Measurements from ENCODE around the gene FSIP1.

FSIP1 gene

DNA sequence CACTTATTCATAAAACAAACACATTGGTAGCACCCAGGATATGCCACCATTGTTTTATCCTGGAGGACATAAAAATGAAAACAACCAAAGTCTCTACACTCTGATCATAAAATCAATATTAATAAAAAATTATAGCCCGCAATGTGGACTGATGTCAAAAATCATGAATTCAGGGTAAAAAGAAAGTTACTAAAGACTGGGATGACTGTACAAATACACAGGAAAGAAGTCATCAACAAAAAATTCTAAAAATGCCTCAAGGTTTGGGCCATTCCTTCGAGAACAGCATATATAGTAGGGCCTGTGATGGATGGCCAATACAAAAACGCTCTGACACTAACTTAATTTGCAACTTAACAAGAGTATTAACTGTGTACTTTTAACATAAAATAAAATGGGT is 125.0 kb downstream of the FSIP1 start:
- Histone ChIP-seq H3K36me3 (ENCODE audit: control insufficient read depth in 1 of 2, insufficient read depth in 2 of 2, low read length in 2 of 2) (no peaks in the 10 kb centered on the region), H3K9me3 (ENCODE audit: control insufficient read depth in 1 of 2, low read length in 2 of 2) (no peaks in the 10 kb centered on the region), H3K4me1 (ENCODE audit: control insufficient read depth in 1 of 2, insufficient read depth in 2 of 2, low read length in 2 of 2) (no peaks in the 10 kb centered on the region), H3K27ac (ENCODE audit: low read length) (no peak overlapping the region), H3K27me3 (ENCODE audit: low read depth, low read length) (no peaks in the 10 kb centered on the region), H3K4me3 (ENCODE audit: low read depth in 1 of 2, low read length in 2 of 2) (no peak overlapping the region)

DNA sequence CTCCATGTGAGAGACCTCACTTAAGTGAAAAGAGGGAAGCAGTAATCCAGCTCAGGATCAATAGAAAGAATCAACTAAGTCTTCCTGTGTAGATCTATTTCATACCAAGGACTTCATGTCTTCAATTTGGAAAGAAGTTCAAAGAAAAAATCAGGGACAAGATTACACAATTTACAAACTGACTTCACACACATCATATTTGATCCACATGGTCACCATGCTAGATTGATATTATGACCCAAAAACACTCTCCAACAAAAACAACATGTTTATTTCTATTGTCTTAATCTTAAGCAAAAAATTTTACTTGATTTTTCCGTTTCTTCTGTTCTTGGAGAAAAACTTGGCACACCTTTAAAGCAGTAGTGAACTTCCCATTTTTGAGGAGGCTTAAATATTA is 125.5 kb downstream of the FSIP1 start:
- H3K4me1 ChIP-seq (ENCODE audit: control insufficient read depth in 1 of 2, insufficient read depth in 2 of 2, low read length in 2 of 2) = no peaks in the 10 kb centered on the region
- H3K36me3 ChIP-seq (ENCODE audit: control insufficient read depth in 1 of 2, insufficient read depth in 2 of 2, low read length in 2 of 2) = no peaks in the 10 kb centered on the region
- H3K4me3 ChIP-seq (ENCODE audit: low read depth in 1 of 2, low read length in 2 of 2) = no peak overlapping the region
- no peaks in the 10 kb centered on the region for H3K9me3 ChIP-seq (ENCODE audit: control insufficient read depth in 1 of 2, low read length in 2 of 2)
- H3K27ac ChIP-seq (ENCODE audit: low read length) = no peak overlapping the region
- no peaks in the 10 kb centered on the region for H3K27me3 ChIP-seq (ENCODE audit: low read depth, low read length)

DNA sequence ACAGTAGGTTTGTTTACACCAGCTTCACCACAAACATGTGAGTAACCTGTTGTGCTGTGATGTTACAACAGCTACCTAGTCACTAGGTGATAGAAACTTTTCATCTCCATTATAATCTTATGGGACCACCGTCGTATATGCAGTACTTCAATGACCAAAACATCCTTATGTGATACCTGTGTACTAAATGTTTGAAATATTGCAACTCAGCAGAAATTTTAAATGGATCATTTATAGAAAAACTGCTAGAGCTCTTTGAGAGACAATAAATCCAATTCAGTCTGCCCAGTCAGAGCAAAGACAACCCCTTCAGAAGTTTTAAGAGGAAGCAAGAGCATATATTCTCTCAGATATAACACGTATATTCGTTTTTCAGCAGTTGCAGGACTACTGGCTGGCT is 128.3 kb downstream of the FSIP1 start:
- H3K36me3 ChIP-seq (ENCODE audit: control insufficient read depth in 1 of 2, insufficient read depth in 2 of 2, low read length in 2 of 2) = no peaks in the 10 kb centered on the region
- no peak overlapping the region for H3K4me3 ChIP-seq (ENCODE audit: low read depth in 1 of 2, low read length in 2 of 2)
- H3K27ac ChIP-seq (ENCODE audit: low read length) = no peak overlapping the region
- H3K27me3 ChIP-seq (ENCODE audit: low read depth, low read length) = no peaks in the 10 kb centered on the region
- H3K4me1 ChIP-seq (ENCODE audit: control insufficient read depth in 1 of 2, insufficient read depth in 2 of 2, low read length in 2 of 2) = no peaks in the 10 kb centered on the region
- no peaks in the 10 kb centered on the region for H3K9me3 ChIP-seq (ENCODE audit: control insufficient read depth in 1 of 2, low read length in 2 of 2)

DNA sequence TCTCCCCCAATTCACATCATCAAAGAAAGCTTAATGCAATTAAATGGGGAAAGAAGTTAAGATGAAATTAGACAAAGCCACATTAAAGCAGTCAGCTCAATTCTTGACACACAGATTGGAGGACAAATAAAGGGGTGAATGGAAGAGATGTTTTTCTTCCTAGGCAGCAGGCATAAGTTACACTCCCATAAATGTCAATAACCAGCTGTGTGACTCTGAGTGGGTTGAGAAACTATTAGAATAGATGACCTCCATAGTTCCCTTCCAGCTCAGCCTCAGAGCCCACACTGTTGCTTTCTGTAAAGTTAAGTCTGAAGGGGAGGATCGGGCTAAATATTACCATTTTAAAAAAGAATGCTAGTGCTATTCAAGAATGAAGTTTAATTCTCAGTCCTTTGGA is 130.8 kb downstream of the FSIP1 start:
- H3K9me3 ChIP-seq (ENCODE audit: control insufficient read depth in 1 of 2, low read length in 2 of 2) = no peaks in the 10 kb centered on the region
- H3K27me3 ChIP-seq (ENCODE audit: low read depth, low read length) = no peaks in the 10 kb centered on the region
- no peaks in the 10 kb centered on the region for H3K4me1 ChIP-seq (ENCODE audit: control insufficient read depth in 1 of 2, insufficient read depth in 2 of 2, low read length in 2 of 2)
- no peaks in the 10 kb centered on the region for H3K36me3 ChIP-seq (ENCODE audit: control insufficient read depth in 1 of 2, insufficient read depth in 2 of 2, low read length in 2 of 2)
- H3K27ac ChIP-seq (ENCODE audit: low read length) = no peak overlapping the region
- no peak overlapping the region for H3K4me3 ChIP-seq (ENCODE audit: low read depth in 1 of 2, low read length in 2 of 2)

DNA sequence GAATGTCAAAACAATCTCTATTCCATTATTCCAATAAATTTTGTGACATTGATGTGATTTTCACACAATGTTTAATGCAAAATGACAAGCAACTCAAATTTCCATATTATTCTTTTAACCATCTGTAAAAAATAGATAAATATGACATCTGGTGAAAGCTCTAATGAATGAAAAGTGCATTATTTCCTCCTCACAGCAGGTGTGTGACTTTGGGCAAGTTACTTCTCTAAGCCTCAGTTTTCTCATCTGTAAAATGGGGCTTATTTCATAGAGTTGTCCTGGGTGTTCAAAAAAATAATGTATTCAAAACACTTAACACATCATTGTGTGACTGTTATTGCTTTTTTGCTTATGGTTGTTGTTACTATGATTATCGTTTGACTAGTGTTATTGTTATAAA is 131.3 kb downstream of the FSIP1 start:
- Histone ChIP-seq H3K27ac (ENCODE audit: low read length) (no peak overlapping the region), H3K36me3 (ENCODE audit: control insufficient read depth in 1 of 2, insufficient read depth in 2 of 2, low read length in 2 of 2) (no peaks in the 10 kb centered on the region), H3K27me3 (ENCODE audit: low read depth, low read length) (no peaks in the 10 kb centered on the region), H3K4me1 (ENCODE audit: control insufficient read depth in 1 of 2, insufficient read depth in 2 of 2, low read length in 2 of 2) (no peaks in the 10 kb centered on the region), H3K9me3 (ENCODE audit: control insufficient read depth in 1 of 2, low read length in 2 of 2) (no peaks in the 10 kb centered on the region), H3K4me3 (ENCODE audit: low read depth in 1 of 2, low read length in 2 of 2) (no peak overlapping the region)

DNA sequence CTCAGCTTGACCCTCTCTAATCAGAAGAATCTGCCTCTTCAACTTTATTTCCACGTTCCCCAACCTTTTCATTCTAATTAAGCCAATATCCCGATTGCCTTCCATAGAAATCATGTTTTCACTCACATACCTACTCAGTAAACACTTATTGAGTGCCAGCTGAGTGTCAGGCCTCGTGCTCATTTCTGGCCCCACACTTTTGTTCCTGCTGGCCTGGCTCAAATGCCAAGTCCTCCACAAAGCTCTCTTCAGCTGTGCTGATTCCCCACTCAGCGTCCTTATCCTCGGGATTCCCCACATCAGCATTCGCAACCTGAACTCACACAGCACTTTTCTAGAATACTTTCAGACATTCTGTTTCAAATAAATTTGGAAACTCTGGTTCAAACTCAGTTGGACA is 132.9 kb downstream of the FSIP1 start:
- Histone ChIP-seq H3K4me3 (ENCODE audit: low read depth in 1 of 2, low read length in 2 of 2) (no peak overlapping the region), H3K4me1 (ENCODE audit: control insufficient read depth in 1 of 2, insufficient read depth in 2 of 2, low read length in 2 of 2) (no peaks in the 10 kb centered on the region), H3K27me3 (ENCODE audit: low read depth, low read length) (no peaks in the 10 kb centered on the region), H3K27ac (ENCODE audit: low read length) (no peak overlapping the region), H3K9me3 (ENCODE audit: control insufficient read depth in 1 of 2, low read length in 2 of 2) (no peaks in the 10 kb centered on the region), H3K36me3 (ENCODE audit: control insufficient read depth in 1 of 2, insufficient read depth in 2 of 2, low read length in 2 of 2) (no peaks in the 10 kb centered on the region)

DNA sequence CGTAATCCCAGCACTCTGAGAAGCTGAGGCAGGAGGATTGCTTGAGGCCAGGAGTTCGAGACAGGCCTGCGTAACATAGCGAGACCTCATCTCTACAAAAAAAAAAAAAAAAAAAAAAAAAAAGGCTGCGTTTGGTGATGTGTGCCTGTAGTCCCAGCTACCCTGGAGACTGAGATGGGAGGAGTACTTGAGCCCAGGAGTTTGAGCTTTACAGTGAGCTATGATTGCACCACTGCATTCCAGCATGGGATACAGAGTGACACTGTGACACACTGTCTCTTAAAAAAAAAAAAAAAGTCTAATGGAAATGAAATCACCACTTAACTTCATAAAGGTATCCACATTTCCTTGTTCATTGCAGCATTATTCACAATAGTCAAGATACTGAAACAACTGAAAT is 136.2 kb downstream of the FSIP1 start:
- no peak overlapping the region for H3K27ac ChIP-seq (ENCODE audit: low read length)
- no peak overlapping the region for H3K4me3 ChIP-seq (ENCODE audit: low read depth in 1 of 2, low read length in 2 of 2)
- no peaks in the 10 kb centered on the region for H3K9me3 ChIP-seq (ENCODE audit: control insufficient read depth in 1 of 2, low read length in 2 of 2)
- H3K36me3 ChIP-seq (ENCODE audit: control insufficient read depth in 1 of 2, insufficient read depth in 2 of 2, low read length in 2 of 2) = no peaks in the 10 kb centered on the region
- no peaks in the 10 kb centered on the region for H3K27me3 ChIP-seq (ENCODE audit: low read depth, low read length)
- peaks cover 0 to 6% of the 10 kb centered on the region in 2 donors for H3K4me1 ChIP-seq (ENCODE audit: control insufficient read depth in 1 of 2, insufficient read depth in 2 of 2, low read length in 2 of 2)

DNA sequence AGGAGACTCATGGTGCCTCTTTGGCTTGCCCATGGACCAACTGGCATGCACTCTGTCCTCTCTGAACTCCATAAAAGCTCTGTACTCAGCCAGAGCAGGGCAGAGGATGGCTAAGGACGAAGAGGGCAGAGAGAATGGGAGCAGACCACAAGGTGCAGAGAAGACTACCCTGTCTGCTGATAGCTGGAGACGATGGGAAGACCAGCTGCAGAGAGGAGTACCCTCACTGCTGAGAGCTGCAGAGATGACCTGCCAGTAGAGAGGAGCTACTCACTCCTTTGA is 136.7 kb downstream of the FSIP1 start:
- Histone ChIP-seq H3K27ac (ENCODE audit: low read length) (no peak overlapping the region), H3K27me3 (ENCODE audit: low read depth, low read length) (no peaks in the 10 kb centered on the region), H3K36me3 (ENCODE audit: control insufficient read depth in 1 of 2, insufficient read depth in 2 of 2, low read length in 2 of 2) (no peaks in the 10 kb centered on the region), H3K4me1 (ENCODE audit: control insufficient read depth in 1 of 2, insufficient read depth in 2 of 2, low read length in 2 of 2) (peaks cover 0 to 6% of the 10 kb centered on the region in 2 donors), H3K4me3 (ENCODE audit: low read depth in 1 of 2, low read length in 2 of 2) (no peak overlapping the region), H3K9me3 (ENCODE audit: control insufficient read depth in 1 of 2, low read length in 2 of 2) (no peaks in the 10 kb centered on the region)

DNA sequence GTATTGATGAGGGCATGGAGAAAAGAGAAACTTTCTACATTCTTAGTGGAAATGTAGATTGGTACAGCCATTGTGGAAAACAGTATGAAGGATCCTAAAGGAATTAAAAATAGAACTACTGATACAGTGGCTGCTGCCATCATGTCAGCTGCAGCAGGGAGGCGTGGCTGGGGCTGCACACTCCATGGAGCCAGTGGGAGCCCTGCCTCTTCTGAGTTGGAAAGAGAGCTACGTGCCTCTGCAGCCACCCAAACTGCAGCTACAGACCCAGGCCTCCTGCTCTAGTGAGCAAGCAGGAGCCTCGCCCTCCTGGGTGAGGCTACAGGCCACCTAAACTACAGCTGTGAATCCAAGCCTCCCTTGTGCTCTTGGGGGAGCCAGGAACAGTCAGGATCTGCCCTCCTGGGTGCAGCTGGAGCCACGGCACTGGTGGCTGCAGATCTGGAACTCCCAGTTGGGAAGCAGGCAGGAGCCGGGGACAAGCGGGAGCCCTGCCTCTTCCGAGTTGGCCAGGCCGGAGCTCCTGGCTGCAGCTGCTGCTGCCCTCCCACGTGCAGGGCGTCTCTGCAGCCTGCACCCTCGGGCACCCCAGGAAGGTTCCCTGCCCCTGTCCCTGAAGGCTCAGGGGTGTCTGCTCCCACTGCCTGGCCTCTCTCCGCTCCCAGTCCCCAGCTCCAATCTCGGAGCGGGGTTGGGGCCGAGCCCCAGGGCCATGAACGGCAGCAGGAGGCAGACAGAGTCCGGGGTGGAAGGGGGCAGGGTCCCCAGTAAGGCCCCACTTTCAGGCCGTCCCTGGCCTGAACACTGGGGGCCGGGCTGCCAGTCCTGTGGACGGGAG is 137.3 kb downstream of the FSIP1 start:
- H3K4me3 ChIP-seq (ENCODE audit: low read depth in 1 of 2, low read length in 2 of 2) = no peak overlapping the region
- peaks cover 0 to 6% of the 10 kb centered on the region in 2 donors for H3K4me1 ChIP-seq (ENCODE audit: control insufficient read depth in 1 of 2, insufficient read depth in 2 of 2, low read length in 2 of 2)
- no peaks in the 10 kb centered on the region for H3K27me3 ChIP-seq (ENCODE audit: low read depth, low read length)
- no peak overlapping the region for H3K27ac ChIP-seq (ENCODE audit: low read length)
- no peaks in the 10 kb centered on the region for H3K36me3 ChIP-seq (ENCODE audit: control insufficient read depth in 1 of 2, insufficient read depth in 2 of 2, low read length in 2 of 2)
- H3K9me3 ChIP-seq (ENCODE audit: control insufficient read depth in 1 of 2, low read length in 2 of 2) = no peaks in the 10 kb centered on the region

DNA sequence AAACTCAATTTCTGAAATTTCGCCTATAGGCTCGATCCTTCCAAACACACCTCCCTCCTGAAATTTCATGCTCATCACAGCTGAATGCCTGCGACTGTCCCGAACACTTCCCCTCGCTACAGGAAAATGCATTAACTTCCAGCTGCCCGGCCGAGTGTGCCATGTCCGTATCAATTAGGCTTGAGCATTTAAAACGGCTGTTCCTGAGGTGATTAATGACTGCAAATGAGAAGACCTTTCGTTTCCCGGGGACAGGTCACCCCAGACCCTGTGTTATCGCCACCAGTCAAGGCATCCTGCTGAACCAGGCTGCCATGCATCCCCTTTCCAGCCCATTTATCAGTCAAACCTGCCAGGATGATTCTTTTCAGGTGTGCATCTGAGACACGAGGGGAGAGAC is 138.5 kb downstream of the FSIP1 start:
- H3K27me3 ChIP-seq (ENCODE audit: low read depth, low read length) = no peaks in the 10 kb centered on the region
- H3K9me3 ChIP-seq (ENCODE audit: control insufficient read depth in 1 of 2, low read length in 2 of 2) = no peaks in the 10 kb centered on the region
- H3K27ac ChIP-seq (ENCODE audit: low read length) = no peak overlapping the region
- H3K4me1 ChIP-seq (ENCODE audit: control insufficient read depth in 1 of 2, insufficient read depth in 2 of 2, low read length in 2 of 2) = peaks cover 0 to 6% of the 10 kb centered on the region in 2 donors
- no peak overlapping the region for H3K4me3 ChIP-seq (ENCODE audit: low read depth in 1 of 2, low read length in 2 of 2)
- H3K36me3 ChIP-seq (ENCODE audit: control insufficient read depth in 1 of 2, insufficient read depth in 2 of 2, low read length in 2 of 2) = no peaks in the 10 kb centered on the region

DNA sequence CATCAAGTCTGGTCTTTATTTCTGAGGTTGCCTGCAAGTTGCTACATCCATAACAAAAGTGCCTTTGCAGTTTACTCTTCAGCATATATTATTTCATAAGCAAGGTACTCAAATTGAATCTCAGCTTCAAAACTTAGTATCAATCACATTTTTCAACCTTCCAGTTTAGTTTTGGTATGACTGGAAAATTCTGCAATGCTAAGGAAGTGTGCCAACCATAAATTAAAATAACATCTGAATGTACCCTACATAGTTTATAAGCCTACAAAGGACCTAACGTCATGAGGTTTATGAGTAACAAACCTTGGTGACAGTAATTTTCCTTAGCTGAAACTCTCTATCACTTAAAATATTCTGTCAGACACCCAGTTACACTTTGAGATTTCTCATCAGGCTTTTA is 138.9 kb downstream of the FSIP1 start:
- H3K9me3 ChIP-seq (ENCODE audit: control insufficient read depth in 1 of 2, low read length in 2 of 2) = no peaks in the 10 kb centered on the region
- H3K4me3 ChIP-seq (ENCODE audit: low read depth in 1 of 2, low read length in 2 of 2) = no peak overlapping the region
- H3K4me1 ChIP-seq (ENCODE audit: control insufficient read depth in 1 of 2, insufficient read depth in 2 of 2, low read length in 2 of 2) = peaks cover 0 to 6% of the 10 kb centered on the region in 2 donors
- H3K27ac ChIP-seq (ENCODE audit: low read length) = no peak overlapping the region
- no peaks in the 10 kb centered on the region for H3K27me3 ChIP-seq (ENCODE audit: low read depth, low read length)
- no peaks in the 10 kb centered on the region for H3K36me3 ChIP-seq (ENCODE audit: control insufficient read depth in 1 of 2, insufficient read depth in 2 of 2, low read length in 2 of 2)

DNA sequence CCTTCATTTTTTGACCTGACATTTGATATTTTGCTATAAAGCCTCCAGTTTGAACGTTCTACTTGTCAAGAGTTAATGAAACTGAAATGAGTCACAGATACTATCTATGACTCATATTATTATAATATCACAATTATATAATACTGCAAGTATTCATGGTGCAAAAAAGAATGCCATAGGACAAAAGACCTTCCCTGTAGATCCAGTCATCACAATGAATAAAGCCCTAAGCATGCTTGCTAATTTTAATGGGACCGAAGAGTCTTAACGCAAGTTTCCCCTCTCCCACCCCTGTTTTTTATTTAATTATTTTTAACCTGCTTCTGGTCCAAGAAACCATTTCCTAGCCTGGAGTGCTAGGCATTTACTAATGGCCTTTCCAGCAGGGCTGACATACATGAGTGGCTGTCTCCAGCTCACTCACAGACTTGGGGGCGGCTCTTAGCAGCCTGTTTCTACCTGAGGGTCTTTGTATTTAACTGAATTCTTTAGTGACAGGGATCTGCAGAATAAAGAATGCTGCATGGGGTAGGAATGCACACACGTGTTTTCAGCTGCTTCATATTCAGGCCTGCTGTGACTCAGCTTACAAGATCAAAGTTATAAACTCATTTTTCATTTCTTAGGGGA is 140.5 kb downstream of the FSIP1 start:
- no peaks in the 10 kb centered on the region for H3K36me3 ChIP-seq (ENCODE audit: control insufficient read depth in 1 of 2, insufficient read depth in 2 of 2, low read length in 2 of 2)
- no peaks in the 10 kb centered on the region for H3K9me3 ChIP-seq (ENCODE audit: control insufficient read depth in 1 of 2, low read length in 2 of 2)
- no peaks in the 10 kb centered on the region for H3K27me3 ChIP-seq (ENCODE audit: low read depth, low read length)
- no peak overlapping the region for H3K4me3 ChIP-seq (ENCODE audit: low read depth in 1 of 2, low read length in 2 of 2)
- H3K4me1 ChIP-seq (ENCODE audit: control insufficient read depth in 1 of 2, insufficient read depth in 2 of 2, low read length in 2 of 2) = peaks cover 0 to 6% of the 10 kb centered on the region in 2 donors
- H3K27ac ChIP-seq (ENCODE audit: low read length) = peak overlapping the region; percentile 48
